Stimulated activated CD4-positive, alpha-beta T cell treated with anti-CD3 and anti-CD28 coated beads, Interleukin-12 subunit alpha, Interleukin-12 subunit beta, amount 100 ng/mL, for 48 hours (primary cell): ENCODE measurements around the gene MAP6D1.
"Not testable (repeated sequence)": the region's sequence is repeated elsewhere in the genome, so short reads cannot be mapped to it uniquely, and the experiment has no call there.

Experiments
- DNase-seq, 3 donors: peaks; one replicate each; pipeline ENCODE4 v3.0.0-alpha.2; 2020; ENCODE audit warnings: low read depth in 2 of 3, low spot score in 1 of 3

MAP6D1 gene

DNA sequence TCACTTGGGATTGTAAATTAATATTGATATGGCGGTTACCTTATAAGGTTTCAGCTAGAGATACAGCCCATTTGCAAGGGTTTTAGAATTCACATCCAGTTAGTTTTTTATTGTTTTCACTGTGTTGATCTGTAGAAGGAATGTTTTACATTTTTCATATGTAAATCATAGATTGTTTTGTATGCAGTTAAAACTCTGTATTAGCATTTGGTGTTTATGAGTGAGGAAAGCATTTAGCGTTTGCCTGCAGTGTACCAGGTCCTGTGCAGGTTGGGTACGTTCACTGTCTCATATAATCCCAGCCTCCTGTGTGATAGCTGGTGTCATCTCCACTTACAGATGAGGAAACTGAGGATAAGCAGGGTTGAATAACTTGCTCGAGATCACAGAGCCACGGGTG lies 23.8 kb downstream of the MAP6D1 start:
- DNase-seq: no peak

DNA sequence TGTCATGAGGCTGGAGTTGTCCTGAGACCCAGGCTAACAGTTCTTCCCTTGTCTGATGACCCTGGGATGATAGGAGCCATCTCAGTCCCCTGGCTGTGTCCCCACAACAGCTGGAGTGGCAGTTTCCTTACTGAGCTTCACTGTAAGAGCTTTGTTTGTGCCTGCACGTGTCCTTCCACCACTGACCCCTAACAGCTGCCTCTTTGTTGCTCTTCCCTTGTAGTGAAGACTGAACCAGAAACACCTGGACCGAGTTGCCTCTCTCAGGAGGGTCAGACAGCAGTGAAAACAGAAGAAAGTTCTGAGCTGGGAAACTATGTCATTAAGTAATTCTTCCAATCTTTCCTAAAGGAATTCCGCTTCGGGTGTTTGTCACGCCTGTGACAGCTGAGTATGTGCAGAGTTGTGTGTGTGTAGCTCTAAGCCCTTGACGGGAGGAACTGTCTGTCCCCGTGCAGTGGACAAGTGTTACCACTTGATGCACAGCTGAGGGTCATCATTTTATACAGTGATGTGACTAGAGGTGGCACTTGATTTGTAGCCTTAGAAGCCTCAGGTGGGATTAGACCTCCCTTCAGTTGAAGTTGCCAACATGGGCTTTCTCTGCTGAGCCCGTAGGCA lies 25.0 kb downstream of the MAP6D1 start:
- no peak for DNase-seq

DNA sequence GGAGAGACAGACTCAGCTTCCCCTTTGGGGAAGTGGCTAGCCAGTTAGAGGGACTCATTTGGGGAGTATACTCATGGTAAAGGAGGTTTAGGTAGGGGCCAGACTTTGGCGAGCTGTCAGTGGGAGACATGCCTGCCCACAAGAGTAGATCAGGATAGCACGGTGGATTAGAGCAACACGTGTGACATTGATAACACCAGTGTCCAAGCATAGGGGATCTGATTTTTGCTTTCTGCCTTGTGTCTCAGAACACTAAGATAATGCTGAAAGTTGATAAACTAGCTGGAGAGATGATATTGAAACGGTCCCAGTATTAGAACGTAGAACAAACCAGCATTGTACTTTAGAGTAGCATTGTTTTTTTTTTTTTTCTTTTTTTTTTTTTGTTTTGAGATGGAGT lies 25.9 kb downstream of the MAP6D1 start:
- DNase-seq: no peak

DNA sequence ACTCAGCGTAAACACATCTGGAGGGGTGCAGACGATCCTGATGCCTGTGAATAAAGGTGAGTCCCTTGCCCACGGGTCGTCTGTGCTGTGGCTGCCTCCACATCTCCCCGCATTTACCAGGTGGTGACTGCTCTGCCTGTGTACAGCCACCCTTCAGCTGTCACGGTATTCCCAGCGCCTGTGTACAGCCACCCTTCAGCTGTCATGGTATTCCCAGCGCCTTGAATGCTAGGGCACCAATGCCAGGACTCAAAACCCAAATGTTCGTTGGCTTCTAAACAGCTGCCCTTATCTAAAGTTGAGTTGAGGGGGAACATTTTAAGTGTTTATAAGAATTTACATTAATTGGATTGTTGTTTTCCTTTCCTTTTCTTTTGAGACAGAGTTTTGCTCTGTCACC lies 27.4 kb downstream of the MAP6D1 start:
- DNase-seq: no peak

DNA sequence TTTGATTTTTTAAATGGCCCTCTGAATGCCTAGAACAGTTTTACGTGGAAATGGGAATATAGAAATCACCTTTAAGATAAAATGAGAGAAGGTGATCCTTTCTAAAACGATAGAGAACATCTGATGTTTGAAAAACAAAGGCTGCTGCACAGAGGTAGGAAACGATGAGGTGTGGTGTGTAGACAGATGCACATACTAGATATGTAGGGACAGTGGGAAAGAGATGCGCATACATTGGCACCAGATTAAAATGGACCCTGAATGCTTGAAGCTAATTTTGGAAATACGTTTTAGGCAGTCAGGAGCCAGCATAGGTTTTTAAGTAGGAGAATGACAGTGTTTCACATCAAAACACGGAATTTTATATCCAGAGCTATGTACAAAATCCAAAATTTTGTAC lies 29.0 kb downstream of the MAP6D1 start:
- DNase-seq: no peak

DNA sequence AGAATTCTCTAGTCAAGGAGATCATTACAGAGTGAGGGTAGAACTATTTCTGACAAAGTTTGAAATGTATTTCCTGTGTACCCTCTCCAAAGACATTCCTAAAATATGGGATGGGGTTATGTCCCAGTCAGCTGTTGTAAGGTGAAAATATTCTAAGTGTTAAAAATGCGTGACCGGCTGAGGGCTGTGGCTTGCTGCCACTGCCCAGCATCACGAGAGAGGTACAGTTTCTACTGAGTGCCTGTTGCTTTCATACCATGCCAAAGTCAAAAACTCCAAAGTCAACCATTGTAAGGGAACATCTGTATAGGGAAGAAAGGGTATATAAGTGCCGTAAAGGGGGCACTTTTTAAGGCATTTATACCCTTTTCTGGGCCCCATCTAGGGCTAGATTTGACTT lies 30.9 kb downstream of the MAP6D1 start:
- no peak for DNase-seq

DNA sequence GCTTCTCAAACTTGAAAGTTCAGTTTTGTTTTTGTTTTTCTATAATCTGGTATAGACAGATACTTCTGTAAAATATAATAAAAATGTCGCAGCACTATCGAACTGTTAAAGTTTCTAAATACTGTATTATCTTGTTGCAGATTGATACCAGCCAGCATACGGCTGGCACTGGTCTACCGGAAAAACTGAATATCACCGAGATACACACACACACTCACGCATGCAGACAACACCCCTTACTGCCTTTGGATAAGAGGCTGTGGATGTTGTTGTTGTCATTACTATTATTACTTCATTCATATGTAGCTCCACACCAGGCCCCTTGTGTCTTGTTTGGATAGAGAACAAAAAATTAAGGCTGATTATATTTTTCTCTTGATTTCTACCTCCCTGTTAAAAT lies 32.4 kb downstream of the MAP6D1 start:
- DNase-seq: no peak

DNA sequence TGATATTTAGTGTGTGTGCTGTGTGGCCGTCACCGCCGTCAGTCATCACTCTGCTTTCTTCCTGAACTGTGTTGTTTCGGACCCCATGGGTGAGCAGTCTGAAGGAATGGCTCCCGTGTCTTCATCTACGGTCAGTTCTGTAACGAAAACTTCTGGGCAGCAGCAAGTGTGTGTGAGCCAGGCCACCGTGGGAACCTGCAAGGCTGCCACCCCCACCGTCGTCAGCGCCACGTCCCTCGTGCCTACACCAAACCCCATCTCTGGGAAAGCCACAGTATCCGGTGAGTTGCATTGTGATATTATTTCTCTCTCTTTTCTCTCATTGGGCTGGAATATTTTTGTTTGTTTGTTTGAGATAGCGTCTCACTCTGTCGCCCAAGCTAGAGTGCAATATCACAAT lies 34.7 kb downstream of the MAP6D1 start:
- no peak for DNase-seq

DNA sequence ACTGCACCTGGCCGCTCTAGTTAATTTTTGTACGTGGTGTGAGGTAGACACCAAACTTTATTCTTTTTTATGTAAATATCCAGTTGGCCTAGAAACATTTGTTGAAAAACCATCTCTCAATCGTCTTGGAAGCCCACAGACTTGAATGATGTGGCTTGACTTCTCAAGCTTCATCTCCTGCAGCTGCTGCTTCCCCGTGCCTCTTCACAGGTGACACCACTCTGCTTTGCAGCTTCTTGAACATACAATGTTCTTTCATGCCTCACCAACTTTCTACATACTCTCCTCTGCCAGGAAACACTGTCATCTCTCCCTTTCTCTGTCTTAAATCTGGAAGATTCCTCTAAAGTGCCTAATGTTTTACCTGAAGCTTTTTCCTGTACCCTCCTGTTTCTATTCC lies 35.6 kb downstream of the MAP6D1 start:
- no peak for DNase-seq

DNA sequence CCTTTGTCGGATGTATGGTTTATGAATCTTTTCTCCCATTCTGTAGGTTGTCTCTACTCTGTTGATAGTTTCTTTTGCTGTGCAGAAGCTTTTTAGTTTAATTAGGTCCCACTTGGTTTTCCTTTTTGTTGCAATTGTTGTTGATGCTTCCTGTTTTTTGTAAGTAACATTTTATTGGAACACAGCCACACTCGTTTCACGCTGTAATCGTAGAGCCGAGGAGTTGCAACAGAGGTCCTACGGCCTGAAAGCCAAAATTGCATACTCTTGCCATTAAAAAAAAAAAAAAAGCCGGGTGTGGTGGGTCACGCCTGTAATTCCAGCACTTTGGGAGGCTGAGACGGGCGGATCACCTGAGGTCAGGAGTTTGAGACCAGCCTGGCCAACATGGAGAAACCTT lies 40.9 kb downstream of the MAP6D1 start:
- not testable (repeated sequence) for DNase-seq

DNA sequence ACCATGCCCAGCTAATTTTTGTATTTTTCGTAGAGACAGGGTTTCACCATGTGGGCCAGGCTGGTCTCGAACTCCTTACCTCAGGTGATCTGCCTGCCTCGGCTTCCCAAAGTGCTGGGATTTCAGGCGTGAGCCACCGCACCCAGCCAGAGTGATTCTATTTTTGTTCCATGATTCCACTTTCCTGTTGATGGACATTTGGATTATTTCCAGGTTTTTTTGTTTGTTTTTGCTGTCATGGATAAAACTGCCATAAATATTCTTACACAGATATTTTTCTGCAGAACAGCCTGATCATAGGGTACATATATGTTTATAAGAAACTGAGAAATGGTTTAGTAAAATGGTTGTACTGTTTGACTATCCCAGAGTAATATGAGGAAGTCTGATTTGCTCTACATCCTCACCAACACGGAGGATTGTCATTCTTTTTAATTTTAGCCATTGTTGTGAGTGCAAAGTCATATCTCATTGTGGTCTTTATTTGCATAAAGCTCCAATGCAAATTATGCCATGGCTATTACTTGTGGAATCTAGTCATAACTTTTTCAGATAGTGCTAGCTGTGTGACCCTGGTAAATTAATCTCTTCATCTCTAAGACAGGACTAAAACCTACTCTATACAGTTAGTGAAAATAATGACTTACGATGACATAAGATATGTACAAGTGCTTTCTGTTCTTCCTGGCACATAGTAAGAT lies 42.7 kb downstream of the MAP6D1 start:
- DNase-seq: no peak

DNA sequence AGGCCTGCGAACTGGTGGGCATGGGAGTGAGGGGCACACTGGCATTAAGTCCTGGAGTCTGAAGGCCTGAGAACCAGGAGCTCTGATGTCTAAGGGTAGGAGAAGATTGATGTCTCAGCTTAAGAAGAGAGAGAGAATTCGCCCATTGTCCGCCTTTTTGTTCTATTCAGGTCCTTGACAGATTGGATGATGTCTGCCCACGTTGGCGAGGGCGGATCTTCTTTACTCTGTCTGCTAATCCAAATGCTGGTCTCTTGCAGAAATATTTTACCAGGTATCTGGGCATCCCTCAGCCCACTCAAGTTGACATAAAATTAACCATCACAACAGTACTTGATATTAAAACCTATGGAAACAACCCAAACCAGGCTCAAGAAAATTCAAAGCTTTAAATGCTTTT lies 44.1 kb downstream of the MAP6D1 start:
- no peak for DNase-seq

DNA sequence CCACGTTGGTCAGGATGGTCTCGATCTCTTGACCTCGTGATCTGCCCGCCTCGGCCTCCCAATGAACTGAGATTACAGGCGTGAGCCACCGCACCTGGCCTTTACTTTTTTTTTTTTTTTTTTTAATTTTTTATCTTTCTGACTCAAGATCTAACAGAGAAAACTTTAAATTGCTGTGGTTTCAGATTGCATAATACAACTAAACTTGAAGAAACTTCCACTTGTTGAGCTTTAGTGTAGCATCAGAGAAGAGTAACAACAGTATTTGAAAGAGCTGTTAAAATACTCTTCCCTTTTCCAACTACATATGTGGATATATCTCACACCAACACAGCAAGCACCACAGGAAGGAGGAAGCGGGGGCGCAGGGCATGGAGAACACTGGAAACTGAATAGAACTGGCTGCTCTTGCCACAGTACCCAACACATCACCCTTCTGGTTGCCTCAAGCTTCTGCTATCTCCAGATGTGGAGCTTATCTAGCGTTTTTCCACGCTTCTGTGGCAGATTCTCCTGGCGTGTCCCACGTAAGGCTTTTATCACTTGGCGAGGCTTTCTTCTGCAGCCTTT lies 45.4 kb downstream of the MAP6D1 start:
- DNase-seq: no peak

DNA sequence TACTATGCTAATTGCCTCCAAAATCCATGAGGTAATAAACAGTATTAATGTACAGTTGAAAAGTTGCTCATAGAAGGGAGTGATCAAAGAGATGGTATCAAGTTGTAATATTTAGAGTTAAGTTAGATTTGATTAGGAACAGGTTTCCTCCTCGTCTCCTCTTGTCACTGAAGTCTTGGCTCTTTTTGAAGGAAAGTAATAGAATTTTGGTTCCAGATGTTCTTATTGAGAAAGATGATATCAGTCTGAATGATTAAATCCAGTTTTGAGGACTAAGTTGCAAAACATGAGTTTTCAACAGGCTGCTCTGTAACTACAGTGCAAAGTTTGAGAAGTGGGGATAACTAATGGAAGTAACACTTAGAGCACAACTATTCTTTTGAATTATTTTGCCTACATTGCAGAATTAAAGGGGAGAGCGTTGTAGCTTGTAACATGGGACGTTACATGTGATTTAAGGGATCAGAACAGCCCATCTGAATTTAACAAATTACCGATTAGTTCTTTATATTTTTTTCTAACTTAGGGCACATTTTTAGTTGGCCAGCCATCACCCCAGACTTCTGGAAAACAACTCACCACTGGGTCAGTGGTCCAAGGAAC lies 48.3 kb downstream of the MAP6D1 start:
- DNase-seq: no peak

DNA sequence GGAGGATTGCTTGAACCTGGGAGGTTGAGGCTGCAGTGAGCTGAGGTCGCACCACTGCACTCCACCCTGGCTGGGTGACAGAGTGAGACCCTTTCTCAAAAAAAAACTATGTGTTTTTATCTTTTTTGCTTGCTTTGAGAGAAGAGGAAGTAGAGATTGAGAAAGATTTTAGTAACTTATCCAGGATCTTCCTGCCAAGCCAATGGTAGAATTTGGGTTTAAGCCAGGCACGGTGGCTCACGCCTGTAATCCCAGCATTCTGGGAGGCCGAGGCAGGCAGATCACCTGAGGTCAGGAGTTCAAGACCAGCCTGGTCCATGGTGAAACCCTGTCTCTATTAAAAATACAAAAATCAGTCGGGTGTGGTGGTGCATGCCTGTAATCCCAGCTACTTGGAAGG lies 48.9 kb downstream of the MAP6D1 start:
- DNase-seq: not testable (repeated sequence)

DNA sequence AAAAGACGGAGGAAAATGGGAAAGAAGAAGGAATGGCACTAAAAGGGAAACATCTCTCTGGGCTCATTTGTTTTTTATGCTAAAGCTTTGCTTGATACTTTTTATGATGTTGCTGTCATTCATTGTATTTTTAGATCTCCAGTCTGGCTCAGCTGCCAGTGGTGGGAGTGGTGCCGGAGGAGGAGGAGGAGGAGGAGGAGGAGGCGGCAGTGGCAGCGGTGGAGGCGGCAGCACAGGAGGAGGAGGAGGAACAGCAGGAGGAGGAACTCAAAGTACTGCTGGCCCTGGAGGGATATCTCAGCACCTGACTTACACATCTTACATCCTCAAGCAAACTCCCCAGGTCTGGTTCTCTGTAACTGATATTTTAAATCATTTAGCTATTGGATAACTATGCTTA lies 49.6 kb downstream of the MAP6D1 start:
- no peak for DNase-seq

DNA sequence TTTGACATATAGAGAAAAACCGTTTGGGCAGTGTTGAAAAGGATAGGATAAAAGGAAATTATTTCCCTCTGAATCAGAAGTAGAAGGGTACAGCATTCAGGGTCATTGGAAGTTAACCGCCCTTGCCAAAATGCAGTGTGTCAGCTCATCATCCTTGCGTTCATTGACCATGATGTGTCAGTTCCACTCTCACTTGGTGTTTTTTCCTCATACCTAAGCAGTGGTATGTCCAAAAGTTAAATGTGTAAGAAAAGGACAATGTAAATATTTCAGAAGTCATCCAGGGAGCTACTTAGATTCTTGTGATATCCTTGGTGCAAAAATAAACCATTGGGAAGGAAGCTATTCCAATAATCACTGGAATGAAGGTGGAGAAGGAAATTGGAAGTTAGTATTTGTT lies 50.7 kb downstream of the MAP6D1 start:
- DNase-seq: no peak

DNA sequence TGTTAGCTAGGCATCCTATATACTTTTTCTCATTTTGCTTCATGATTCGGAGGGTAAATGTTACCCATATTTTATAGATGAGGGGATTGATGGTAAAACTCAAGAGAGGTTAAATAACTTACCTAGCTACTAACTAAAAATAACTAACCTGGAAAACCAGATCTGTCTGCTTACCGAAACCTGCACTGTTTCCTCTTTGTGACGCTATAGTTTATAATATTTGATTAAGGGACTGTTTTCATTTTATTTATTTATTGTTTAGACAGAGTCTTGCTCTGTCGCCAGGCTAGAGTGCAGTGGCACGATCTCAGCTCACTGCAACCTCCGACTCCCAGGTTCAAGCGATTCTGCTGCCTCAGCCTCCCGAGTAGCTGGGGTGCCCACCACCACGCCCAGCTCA lies 55.9 kb downstream of the MAP6D1 start:
- DNase-seq: no peak

DNA sequence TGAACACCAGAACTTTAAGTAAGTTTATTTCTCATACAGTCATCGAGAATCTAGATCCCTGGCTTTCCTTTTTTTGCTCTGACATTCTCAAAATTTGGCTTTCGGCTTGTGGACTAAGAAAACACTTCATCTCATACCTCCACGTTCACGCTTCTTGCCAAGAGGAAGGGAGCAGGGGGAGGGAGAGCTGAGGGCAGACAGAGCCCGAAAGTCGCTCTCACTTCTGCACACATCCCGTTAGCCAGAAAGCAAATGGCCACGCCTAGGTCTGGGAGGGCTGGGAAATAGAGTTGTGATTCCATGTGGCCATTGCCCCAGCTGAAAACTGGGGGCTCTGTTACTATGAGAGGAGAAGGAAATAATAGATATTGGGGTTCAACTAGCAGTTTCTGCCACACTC lies 57.3 kb downstream of the MAP6D1 start:
- DNase-seq: no peak

DNA sequence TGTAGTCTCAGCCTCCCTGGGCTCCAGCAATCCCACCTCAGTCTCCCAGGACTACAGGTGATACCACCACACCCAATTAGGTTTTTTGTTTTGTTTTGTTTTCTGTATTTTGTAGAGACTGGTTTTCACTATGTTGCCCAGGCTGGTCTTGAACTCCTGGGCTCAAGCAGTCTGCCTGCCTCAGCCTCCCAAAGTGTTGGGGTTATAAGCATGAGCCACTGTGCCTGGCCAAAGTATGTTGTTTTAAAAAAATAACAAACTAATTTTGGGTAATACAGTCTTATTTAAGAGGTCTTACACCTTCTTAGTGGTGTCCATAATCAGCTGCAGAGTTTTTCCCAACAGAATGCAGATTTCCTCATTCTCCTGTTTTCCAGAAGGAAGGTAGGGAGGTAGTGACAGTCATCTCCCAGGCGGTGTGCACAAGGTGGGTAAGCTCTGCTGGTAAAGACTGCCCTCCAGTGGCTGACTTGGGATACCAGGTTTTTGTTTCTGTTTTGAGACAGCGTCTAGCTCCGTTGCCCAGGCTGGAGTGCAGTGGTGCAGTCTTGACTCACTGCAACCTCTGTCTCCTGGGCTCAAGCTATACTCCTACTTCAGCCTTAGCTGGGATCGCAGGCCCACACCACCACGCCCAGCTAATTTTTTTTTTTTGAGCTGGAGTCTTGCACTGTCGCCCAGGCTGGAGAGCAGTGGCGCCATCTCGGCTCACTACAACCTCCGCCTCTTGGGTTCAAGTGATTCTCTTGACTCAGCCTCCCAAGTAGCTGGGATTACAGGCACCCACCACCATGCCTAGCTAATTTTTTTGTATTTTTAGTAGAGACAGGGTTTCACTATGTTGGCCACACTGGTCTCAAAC lies 58.4 kb downstream of the MAP6D1 start:
- peak; percentile 39 to 71 (median 55) for DNase-seq

DNA sequence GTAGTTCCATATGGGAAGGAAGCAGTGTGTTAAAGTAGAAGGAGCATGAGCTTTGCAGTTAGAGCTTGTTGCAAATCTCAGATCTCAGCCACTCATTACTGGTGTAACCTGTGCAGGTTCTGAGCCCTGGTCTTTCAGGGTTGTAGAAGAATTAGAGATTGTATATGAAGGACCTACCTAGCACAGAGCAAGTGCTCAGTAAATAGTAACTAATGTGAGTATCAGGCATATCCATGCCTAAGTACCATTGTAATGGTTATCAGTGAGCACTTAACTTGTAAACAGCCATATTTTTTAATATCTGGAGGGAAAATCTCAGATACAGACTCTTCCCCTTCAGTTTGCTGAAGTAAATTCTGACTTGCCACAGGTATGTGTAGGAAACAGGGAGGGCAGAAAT lies 59.3 kb downstream of the MAP6D1 start:
- DNase-seq: no peak
